HL-60 (cell line): ENCODE data around the gene GALNT3.

Experiments used
- DNase-seq, 2 experiments: peaks; one replicate each; pipeline ENCODE4 v3.0.0-alpha.2; 2010 to 2020; ENCODE audit warnings: low read depth in 1 of 2, low spot score in 1 of 2
- H3K27ac ChIP-seq: fragments of 250-450 bp; sonication (Bioruptor Pico); replicated peaks from 2 replicates; pipeline ENCODE4 v1.5.1; 2020; ENCODE audit warnings: mild to moderate bottlenecking, moderate library complexity
- H3K27me3 ChIP-seq: fragments of 250-450 bp; sonication (Bioruptor Pico); 2 replicates; pipeline ENCODE4 v1.5.1; 2021; ENCODE audit warnings: mild to moderate bottlenecking, moderate library complexity; ENCODE audit not compliant: insufficient read depth, poor library complexity, severe bottlenecking
- H3K4me3 ChIP-seq: replicated peaks from 2 replicates; pipeline ENCODE4 v1.5.1; 2011; ENCODE audit warnings: mild to moderate bottlenecking, control low read depth, low read length; ENCODE audit not compliant: insufficient read depth
- CTCF ChIP-seq: IDR thresholded peaks from one replicate; pipeline ENCODE4 v1.5.1; 2011; ENCODE audit warnings: low read length, control low read depth, inconsistent platforms; ENCODE audit not compliant: insufficient read depth
- GABPA ChIP-seq: IDR thresholded peaks from 2 replicates; pipeline ENCODE4 v1.6.1; 2012; ENCODE audit warnings: low read depth
- POLR2AphosphoS5 ChIP-seq: IDR thresholded peaks from 2 replicates; pipeline ENCODE4 v1.6.1; 2012; ENCODE audit warnings: low read depth
- REST ChIP-seq: IDR thresholded peaks from 2 replicates; pipeline ENCODE4 v1.6.1; 2012; ENCODE audit warnings: low read depth; ENCODE audit not compliant: insufficient replicate concordance
- SPI1 ChIP-seq: IDR thresholded peaks from 2 replicates; pipeline ENCODE4 v1.6.1; 2012; ENCODE audit warnings: low read depth, mild to moderate bottlenecking, borderline replicate concordance

The GALNT3 gene

GRCh38 chr2:165700531-165700930 lies 93.5 kb downstream of the GALNT3 start:
- peaks cover 8% of the 10 kb centered on the region for H3K27me3 ChIP-seq
- no peak for DNase-seq
- H3K27ac ChIP-seq: no peak overlapping the region
- TF ChIP-seq CTCF: no peak
- no peak for TF ChIP-seq GABPA
- no peak for TF ChIP-seq POLR2AphosphoS5
- TF ChIP-seq SPI1: no peak
- no peak for TF ChIP-seq REST
- H3K4me3 ChIP-seq: no peak overlapping the region

DNA sequence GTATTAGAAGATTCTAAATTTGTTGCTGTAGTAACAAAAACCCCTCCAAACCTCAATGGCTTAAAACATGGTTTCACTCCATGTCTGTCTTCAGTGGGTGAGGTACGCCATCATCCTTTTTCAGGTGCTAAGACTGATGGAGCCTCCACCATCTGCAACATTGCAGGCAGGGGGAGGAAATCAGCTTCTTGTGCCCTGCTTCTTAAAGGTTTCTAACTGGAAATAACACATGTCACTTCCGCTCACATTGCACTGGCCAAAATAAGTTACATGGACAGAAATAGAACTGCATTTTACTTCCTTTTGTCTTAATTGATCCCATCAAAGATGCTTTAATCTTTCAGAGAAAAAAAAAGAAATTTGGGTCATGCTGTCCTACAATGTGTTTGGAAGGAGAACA lies 94.1 kb downstream of the GALNT3 start:
- Histone ChIP-seq H3K27me3 (peaks cover 8% of the 10 kb centered on the region), H3K27ac (no peak overlapping the region), H3K4me3 (no peak overlapping the region)
- no peak for DNase-seq
- TF ChIP-seq CTCF (no peak), SPI1 (no peak), POLR2AphosphoS5 (no peak), REST (no peak), GABPA (no peak)

GRCh38 chr2:165698444-165698884 lies 95.6 kb downstream of the GALNT3 start:
- DNase-seq: peak in 1 of 2 experiments; percentile 17
- H3K4me3 ChIP-seq: no peak overlapping the region

More at GRCh38 chr2:165698444-165698884, 95.6 kb downstream of the GALNT3 start:
- Histone ChIP-seq H3K27me3 (peaks cover 6% of the 10 kb centered on the region), H3K27ac (no peak overlapping the region)
- TF ChIP-seq GABPA: no peak
- peak; percentile 18 for TF ChIP-seq CTCF
